GM12801 (cell line): ENCODE results near the gene PSMA8.

Experiments
- TF ChIP-seq, protein P1 (sequence below): IDR thresholded peaks from one replicate; pipeline ENCODE4 v1.5.1; 2011; ENCODE audit warnings: control low read depth; ENCODE audit not compliant: insufficient read length; ENCODE audit errors: extremely low read depth

PSMA8 gene

DNA sequence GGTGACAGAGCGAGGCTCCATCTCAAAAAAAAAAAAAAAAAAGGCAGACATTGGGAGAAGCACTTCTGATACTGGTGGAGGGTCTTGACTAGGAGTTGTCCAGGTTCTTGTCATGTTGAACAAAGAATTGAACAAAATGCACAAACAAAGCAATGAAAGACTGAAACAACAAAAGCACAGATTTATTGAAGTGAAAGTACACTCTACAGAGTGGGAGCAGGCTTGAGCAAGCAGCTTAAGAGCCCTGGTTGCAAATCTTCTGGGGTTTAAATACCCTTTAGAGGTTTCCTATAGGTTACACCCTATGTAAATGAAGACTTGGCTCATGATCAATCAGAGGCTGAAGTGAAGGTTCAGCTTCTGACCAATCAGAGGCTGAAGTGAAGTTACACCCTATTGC lies 36.8 kb upstream of the PSMA8 start:
- TF ChIP-seq, protein P1, sequence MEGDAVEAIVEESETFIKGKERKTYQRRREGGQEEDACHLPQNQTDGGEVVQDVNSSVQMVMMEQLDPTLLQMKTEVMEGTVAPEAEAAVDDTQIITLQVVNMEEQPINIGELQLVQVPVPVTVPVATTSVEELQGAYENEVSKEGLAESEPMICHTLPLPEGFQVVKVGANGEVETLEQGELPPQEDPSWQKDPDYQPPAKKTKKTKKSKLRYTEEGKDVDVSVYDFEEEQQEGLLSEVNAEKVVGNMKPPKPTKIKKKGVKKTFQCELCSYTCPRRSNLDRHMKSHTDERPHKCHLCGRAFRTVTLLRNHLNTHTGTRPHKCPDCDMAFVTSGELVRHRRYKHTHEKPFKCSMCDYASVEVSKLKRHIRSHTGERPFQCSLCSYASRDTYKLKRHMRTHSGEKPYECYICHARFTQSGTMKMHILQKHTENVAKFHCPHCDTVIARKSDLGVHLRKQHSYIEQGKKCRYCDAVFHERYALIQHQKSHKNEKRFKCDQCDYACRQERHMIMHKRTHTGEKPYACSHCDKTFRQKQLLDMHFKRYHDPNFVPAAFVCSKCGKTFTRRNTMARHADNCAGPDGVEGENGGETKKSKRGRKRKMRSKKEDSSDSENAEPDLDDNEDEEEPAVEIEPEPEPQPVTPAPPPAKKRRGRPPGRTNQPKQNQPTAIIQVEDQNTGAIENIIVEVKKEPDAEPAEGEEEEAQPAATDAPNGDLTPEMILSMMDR, result no peak

DNA sequence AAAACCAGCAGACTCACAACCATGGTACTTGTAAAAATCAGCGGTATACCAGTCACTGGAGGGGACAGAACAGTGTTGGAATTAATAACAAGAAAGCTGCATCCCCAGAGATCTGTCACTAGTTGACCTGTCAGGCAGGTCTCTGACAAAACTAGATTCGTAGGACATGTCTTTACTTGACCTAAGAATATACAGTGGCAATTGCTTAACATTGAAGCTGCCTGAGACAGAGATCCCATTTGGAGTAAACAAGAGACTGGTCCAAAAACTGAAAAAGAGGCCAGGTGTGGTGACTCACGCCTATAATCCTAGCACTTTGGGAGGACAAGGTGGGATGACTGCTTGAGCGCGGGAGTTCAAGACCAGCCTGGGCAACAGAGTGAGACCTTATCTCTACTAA lies 36.1 kb upstream of the PSMA8 start:
- TF ChIP-seq, protein P1, result no peak

DNA sequence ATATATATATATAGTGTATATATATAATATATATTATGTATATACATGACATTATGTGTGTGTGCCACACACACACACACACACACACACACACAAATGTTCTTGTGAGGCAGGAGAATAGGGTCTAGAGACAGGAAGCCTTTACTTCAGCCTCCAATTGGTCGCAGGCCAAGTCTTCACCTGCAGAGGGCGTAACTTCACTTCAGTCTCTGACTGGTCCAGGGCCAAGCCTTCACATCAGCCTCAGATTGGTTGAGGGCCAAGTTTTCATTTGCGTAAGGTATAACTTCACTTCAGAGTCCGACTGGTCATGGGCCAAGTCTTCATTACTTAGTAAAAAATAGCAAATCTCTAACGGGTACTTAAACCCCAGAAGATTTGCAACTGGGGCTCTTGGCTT lies 30.1 kb upstream of the PSMA8 start:
- TF ChIP-seq, protein P1, result no peak

DNA sequence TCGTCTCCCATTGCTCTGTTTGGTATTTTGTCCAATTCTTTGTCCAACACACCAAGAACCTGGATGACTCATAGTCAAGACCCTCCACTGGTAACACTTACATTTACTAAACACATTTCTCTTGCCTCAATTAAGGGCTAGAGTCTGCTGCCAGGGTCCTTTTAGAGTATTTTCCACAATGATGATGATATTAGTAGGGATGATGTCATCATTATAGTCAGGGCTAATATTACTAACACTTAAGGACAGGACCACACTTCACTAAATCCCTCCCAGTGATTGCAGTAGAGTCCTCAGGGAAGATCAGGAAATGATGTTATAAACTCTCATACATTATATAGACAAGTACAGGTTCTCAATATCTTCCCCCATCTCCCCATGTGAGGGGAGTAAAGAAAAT lies 29.6 kb upstream of the PSMA8 start:
- TF ChIP-seq, protein P1, result no peak

DNA sequence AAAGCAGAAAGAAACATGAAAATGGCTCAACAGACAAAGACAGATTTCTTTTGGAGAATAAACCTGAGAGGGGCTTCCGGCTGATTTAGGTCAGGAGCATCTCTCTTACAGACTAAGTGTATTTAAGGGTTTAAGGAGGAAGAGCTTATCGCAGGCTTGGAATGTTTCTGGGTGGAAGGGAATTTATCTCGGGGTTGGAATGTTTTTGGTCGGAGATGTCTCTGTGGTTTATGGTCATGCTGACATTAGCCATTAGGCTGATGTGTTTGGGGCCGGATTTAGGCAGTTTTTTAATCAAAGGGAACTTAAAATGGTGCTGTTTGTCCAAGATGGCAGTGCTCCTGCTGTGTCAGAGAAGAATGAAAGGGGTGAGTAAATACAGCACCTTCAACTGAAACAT lies 14.4 kb upstream of the PSMA8 start:
- TF ChIP-seq, protein P1, result no peak

DNA sequence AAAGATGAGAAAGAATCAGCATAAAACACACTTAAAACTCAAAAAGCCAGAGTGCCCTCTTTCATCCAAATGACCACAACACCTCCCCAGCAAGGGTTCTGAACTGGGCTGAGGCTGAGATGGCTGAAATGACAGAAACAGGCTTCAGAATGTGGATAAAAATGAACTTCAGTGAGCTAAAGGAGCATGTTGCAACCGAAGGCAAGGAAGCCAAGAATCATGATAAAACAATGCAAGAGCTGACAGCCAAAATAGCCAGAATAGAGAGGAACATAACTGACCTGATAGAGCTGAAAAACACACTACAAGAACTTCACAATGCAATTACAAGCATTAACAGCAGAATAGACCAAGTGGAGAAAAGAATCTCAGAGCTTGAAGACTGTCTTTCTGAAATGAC lies 12.2 kb upstream of the PSMA8 start:
- TF ChIP-seq, protein P1, result no peak

DNA sequence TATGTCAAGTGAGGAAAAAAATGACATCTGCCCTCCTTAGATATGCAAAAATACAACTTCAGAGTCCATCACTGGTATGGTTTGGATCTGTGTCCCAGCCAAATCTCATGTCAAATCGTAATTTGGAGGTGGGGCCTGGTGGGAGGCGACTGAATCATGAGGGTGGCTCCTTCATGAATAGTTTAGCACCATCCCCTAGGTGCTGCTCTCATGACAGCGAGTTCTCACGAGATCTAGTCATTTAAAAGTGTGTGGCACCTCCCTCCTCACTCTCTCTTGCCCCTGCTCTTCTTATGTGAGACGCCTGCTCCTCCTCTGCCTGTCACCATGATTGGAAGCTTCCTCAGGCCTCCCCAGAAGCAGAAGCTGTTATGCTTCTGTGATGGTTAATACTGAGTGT lies 5.9 kb upstream of the PSMA8 start:
- TF ChIP-seq, protein P1, result no peak

DNA sequence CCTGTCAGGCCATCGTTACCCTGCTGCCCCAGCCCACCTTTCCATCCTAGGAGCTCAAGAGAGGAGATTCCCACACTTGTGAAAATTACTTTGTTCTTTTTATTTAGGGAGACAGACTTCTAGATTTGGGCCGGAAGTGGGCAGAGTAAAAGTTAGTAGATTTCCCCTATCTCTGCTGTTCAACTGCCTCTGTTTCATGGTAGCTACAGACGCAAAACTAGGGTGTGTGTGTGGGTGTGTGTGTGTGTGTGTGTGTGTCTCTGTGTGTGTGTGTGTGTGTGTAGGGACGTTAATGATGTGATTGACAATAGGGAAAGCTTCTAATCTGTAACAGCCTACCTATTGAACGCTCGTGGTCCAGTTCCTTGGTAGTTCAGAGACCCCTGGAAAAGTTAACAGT lies 438 bp downstream of the PSMA8 start:
- TF ChIP-seq, protein P1, result no peak
